Right lobe of liver (tissue), 6 donors: ENCODE measurements around the gene VIPR1. TPM values are rescaled to one million over a fixed set of nuclear protein-coding genes. Genes with fewer than 3 reads are reported as not detected.

Experiments
- ATAC-seq, 4 donors: fragments of 200-7000 bp; cut with Tn5 transposase; one replicate each; pipeline ENCODE4 v1.9.1; 2020; ENCODE audit warnings: mild to moderate bottlenecking in 4 of 4, moderate library complexity in 4 of 4
- DNase-seq, 3 donors: peaks; one replicate each; pipeline ENCODE4 v3.0.0-alpha.2; 2020
- H3K27ac ChIP-seq, 3 donors: fragments of 200-600 bp; one replicate each; pipeline ENCODE4 v1.8.0; 2022
- H3K27me3 ChIP-seq, 2 donors: fragments of 200-600 bp; one replicate each; pipeline ENCODE4 v1.8.0; 2022
- H3K36me3 ChIP-seq, 4 donors: fragments of 200-600 bp; sonication (generic) in 1 of 4; one replicate each; pipeline versions ENCODE4 v1.5.1 to v1.8.0; 2017 to 2022; ENCODE audit warnings: control low read depth in 1 of 4
- H3K4me1 ChIP-seq, 4 donors: fragments of 200-600 bp; sonication (generic) in 1 of 4; one replicate each; pipeline versions ENCODE4 v1.5.1 to v1.8.0; 2017 to 2022; ENCODE audit warnings: control low read depth in 1 of 4
- H3K4me3 ChIP-seq, 3 donors: fragments of 200-600 bp; one replicate each; pipeline ENCODE4 v1.8.0; 2022
- H3K9me3 ChIP-seq, 4 donors: fragments of 200-600 bp; sonication (generic) in 1 of 4; one replicate each; pipeline versions ENCODE4 v1.5.1 to v1.8.0; 2017 to 2022; ENCODE audit warnings: control low read depth in 1 of 4
- POLR2A ChIP-seq: fragments of 450-650 bp; IDR thresholded peaks from one replicate; pipeline ENCODE4 v1.6.1; 2017; ENCODE audit warnings: antibody characterized with exemption, mild to moderate bottlenecking
- WGBS: methylation state at CpG from one replicate; pipeline ENCODE4 v1.1.6; 2018; ENCODE audit warnings: low coverage, low lambda C conversion rate; ENCODE audit not compliant: insufficient coverage; ENCODE audit errors: missing lambda C conversion rate; 5-methylcytosine and 5-hydroxymethylcytosine counted together
- intact Hi-C, 2 donors: fragments of 100-400 bp; cut with DNase I; formaldehyde crosslinking; loops; one replicate each; pipeline versions ENCODE4 v1.11.2 to v1.14.1; 2022
- total RNA-seq, 6 experiments: library from RNA; depleted of rRNA in 2 of 6; stranded (reverse); fragments of >200 nt in 2 of 6; fragmentation: NEBNext Ultra II Directional in 3 of 6; extraction: Animal tissue kit (Norgen Biotek cat#: 25700) in 3 of 6; gene quantifications; one replicate each; pipeline versions ENCODE4 v1.1.0 to v1.2.4, GENCODE V29; 2016 to 2023
- TF ChIP-seq, protein P1 (sequence below), 4 donors: fragments of 200-600 bp in 3 of 4; fragments of 450-650 bp in 1 of 4; IDR thresholded peaks; one replicate each; pipeline versions ENCODE4 v1.5.1 to v1.8.0; 2016 to 2022; ENCODE audit warnings: antibody characterized with exemption in 4 of 4, mild to moderate bottlenecking in 2 of 4
- donor health status: DM: no; HTN: yes; CAD: no.
- donor health status: DM: no; HTN: no; CAD: no.
- donor health status: DM: no; HTN: no; CAD: no.
- donor health status: DM: no; HTN: yes; CAD: no.
- donor health status: DM: no; HTN: yes; CAD: no.

The VIPR1 gene
- total RNA-seq, 6 experiments from 2014 or later = 1.9 to 34.5 (median 18.2) TPM

DNA sequence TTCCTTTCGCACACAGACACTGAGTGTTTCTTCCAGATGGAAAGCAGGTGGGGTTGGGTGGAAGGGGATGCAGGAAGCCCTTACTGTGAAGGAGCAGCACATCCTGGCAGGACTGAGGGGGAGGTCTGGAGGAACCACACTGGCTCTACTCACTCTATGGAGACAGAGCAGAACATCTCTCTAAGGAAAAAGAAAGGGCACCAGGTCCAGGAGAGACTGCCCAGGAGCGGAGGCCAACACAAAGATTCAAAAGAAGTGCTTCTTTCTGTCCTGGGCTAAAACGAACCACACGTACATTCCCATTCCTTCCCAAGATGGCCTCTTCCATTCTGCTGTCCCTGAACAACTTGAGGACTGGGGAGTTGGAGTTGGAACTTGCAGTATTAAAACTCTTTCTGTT, 13.8 kb upstream of the VIPR1 start:
- ATAC-seq (no peak), DNase-seq (no peak)
- no peaks in the 10 kb centered on the region for H3K9me3 ChIP-seq
- no peaks in the 10 kb centered on the region for H3K36me3 ChIP-seq
- intact Hi-C loops = no loop called here
- no peaks in the 10 kb centered on the region for H3K4me1 ChIP-seq
- 79% methylated on average over 3 of the region's 4 CpGs for WGBS
- H3K27ac ChIP-seq = no peak overlapping the region
- H3K27me3 ChIP-seq = no peaks in the 10 kb centered on the region
- TF ChIP-seq POLR2A = no peak
- TF ChIP-seq, protein P1, sequence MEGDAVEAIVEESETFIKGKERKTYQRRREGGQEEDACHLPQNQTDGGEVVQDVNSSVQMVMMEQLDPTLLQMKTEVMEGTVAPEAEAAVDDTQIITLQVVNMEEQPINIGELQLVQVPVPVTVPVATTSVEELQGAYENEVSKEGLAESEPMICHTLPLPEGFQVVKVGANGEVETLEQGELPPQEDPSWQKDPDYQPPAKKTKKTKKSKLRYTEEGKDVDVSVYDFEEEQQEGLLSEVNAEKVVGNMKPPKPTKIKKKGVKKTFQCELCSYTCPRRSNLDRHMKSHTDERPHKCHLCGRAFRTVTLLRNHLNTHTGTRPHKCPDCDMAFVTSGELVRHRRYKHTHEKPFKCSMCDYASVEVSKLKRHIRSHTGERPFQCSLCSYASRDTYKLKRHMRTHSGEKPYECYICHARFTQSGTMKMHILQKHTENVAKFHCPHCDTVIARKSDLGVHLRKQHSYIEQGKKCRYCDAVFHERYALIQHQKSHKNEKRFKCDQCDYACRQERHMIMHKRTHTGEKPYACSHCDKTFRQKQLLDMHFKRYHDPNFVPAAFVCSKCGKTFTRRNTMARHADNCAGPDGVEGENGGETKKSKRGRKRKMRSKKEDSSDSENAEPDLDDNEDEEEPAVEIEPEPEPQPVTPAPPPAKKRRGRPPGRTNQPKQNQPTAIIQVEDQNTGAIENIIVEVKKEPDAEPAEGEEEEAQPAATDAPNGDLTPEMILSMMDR (IDR thresholded peaks at IDR 0.05) = no peak
- H3K4me3 ChIP-seq = no peak overlapping the region

DNA sequence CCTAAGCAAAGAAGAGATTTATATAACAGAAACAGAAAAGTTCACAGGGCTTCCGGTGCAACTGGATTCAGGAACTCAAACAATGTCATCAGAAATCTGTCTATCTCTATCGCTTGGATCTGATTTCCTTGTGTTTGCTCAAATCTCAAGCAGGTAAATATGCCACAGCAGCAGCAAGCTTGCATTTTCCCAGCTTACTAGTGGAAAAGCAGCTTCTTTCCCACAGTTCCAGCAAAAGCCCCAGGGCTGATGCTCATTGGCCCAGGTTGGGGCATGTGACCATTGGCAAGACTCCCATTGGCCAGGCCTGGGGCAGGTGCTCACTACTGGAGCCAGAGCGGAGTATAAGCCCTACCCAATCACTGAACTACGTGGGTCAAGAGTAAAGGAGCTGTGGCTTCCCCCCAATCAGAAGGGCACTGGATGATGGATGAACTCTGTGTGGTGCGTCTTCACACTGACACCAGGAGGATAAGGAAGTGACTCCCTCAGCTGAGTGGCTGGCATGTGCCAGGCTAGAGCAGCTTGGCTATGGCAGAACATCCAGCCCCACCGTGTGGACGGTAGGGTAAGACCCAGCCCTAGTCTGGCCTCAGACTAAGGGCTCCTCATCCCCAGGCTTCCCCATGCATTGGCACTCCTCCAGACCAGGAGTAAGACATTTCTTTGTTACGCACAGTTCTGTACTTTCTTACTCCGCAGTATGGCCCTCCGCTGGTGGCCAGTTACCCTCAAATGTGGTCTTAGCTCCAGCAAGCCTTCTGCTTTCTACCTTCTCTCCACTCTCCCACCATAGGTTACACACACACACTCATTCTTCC, 13.1 kb upstream of the VIPR1 start:
- DNase-seq (peak in 1 of 3 donors; percentile 36), ATAC-seq (no peak)
- no peaks in the 10 kb centered on the region for H3K9me3 ChIP-seq
- H3K36me3 ChIP-seq = no peaks in the 10 kb centered on the region
- no peak overlapping the region for H3K27ac ChIP-seq
- H3K4me3 ChIP-seq = no peak overlapping the region
- intact Hi-C loops = no loop called here
- no peaks in the 10 kb centered on the region for H3K27me3 ChIP-seq
- no peak for TF ChIP-seq POLR2A
- TF ChIP-seq, protein P1 (IDR thresholded peaks at IDR 0.05) = no peak
- 90% methylated on average over 6 of the region's 10 CpGs for WGBS
- no peaks in the 10 kb centered on the region for H3K4me1 ChIP-seq

DNA sequence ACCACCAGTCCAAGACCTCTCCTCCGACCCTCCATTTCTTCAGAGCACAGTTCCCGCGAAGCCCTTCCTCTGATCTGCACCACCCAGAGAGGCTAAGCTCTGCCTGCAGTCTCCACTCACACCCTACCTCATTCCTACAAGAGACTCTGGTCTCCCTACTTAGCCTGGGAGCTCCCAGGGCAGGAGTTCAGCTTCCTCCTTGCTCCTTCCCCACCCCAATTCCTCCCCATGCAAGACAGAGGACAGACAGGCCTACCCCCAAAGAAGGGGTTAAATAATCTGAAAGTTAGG, 12.6 kb upstream of the VIPR1 start:
- ATAC-seq (no peak), DNase-seq (no peak)
- no peaks in the 10 kb centered on the region for H3K36me3 ChIP-seq
- TF ChIP-seq, protein P1 (IDR thresholded peaks at IDR 0.05) = no peak
- TF ChIP-seq POLR2A = no peak
- no peak overlapping the region for H3K27ac ChIP-seq
- 76% methylated on average over 3 of the region's 3 CpGs for WGBS
- H3K4me3 ChIP-seq = no peak overlapping the region
- no peaks in the 10 kb centered on the region for H3K4me1 ChIP-seq
- no peaks in the 10 kb centered on the region for H3K9me3 ChIP-seq
- intact Hi-C loops = no loop called here
- no peaks in the 10 kb centered on the region for H3K27me3 ChIP-seq

DNA sequence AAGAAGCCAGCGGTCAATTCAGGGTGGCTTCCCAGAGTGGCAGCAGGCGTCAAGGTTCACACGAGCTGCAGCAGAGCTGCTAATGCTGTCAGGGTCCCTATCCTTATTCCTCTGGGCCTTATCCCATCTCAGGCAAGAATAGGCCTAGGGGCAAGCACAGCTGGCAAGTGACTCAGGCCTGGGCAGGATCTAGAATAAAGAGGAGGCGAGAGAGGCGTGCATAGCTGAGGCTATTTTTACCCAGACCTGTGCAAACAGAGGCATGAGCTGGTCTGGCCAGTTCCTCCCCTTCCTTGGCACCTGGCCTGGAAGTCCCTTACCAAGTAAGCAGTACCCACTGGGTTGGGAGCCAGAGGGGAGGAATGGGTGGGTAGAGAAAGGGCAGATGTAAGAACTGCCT, 12.2 kb upstream of the VIPR1 start:
- H3K4me1 ChIP-seq = no peaks in the 10 kb centered on the region
- H3K9me3 ChIP-seq = no peaks in the 10 kb centered on the region
- 57% methylated on average over 5 of the region's 5 CpGs for WGBS
- DNase-seq (peak in 1 of 3 donors; percentile 31), ATAC-seq (peak; percentile 54 to 81 (median 60))
- intact Hi-C loops = no loop called here
- TF ChIP-seq POLR2A = no peak
- TF ChIP-seq, protein P1 (IDR thresholded peaks at IDR 0.05) = no peak
- no peak overlapping the region for H3K27ac ChIP-seq
- H3K36me3 ChIP-seq = no peaks in the 10 kb centered on the region
- no peak overlapping the region for H3K4me3 ChIP-seq
- no peaks in the 10 kb centered on the region for H3K27me3 ChIP-seq
